ENCODE data around the gene SHROOM3. TPM values are rescaled to one million over a fixed set of nuclear protein-coding genes. Genes with fewer than 3 reads are reported as not detected.
"Not testable (repeated sequence)": the region's sequence is repeated elsewhere in the genome, so short reads cannot be mapped to it uniquely, and the experiment has no call there.

Gene SHROOM3
- total RNA-seq, 6 donors from 2014 or later = 62.3 to 216 (median 116) TPM

GRCh38 chr4:76607266-76607799 lies 172.3 kb downstream of the SHROOM3 start:
- Histone ChIP-seq H3K9me3 (no peaks in the 10 kb centered on the region), H3K27ac (no peak overlapping the region), H3K4me3 (no peak overlapping the region), H3K36me3 (no peaks in the 10 kb centered on the region), H3K27me3 (no peaks in the 10 kb centered on the region), H3K4me1 (peaks cover 0 to 21% (median 7%) of the 10 kb centered on the region in 4 donors)
- 51 to 55% methylated on average over 3 of the region's 3 CpGs for WGBS, 2 donors
- DNase-seq (no peak), ATAC-seq (ENCODE audit: low FRiP score in 2 of 2) (no peak)
- TF ChIP-seq EP300 (IDR thresholded peaks at IDR 0.05) (no peak), POLR2AphosphoS5 (IDR thresholded peaks at IDR 0.05) (no peak), POLR2A (IDR thresholded peaks at IDR 0.05) (no peak)
- TF ChIP-seq, protein P1, sequence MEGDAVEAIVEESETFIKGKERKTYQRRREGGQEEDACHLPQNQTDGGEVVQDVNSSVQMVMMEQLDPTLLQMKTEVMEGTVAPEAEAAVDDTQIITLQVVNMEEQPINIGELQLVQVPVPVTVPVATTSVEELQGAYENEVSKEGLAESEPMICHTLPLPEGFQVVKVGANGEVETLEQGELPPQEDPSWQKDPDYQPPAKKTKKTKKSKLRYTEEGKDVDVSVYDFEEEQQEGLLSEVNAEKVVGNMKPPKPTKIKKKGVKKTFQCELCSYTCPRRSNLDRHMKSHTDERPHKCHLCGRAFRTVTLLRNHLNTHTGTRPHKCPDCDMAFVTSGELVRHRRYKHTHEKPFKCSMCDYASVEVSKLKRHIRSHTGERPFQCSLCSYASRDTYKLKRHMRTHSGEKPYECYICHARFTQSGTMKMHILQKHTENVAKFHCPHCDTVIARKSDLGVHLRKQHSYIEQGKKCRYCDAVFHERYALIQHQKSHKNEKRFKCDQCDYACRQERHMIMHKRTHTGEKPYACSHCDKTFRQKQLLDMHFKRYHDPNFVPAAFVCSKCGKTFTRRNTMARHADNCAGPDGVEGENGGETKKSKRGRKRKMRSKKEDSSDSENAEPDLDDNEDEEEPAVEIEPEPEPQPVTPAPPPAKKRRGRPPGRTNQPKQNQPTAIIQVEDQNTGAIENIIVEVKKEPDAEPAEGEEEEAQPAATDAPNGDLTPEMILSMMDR (IDR thresholded peaks at IDR 0.05) = no peak

- H3K9me3 ChIP-seq = no peaks in the 10 kb centered on the region
- TF ChIP-seq POLR2AphosphoS5 (IDR thresholded peaks at IDR 0.05) = no peak
- TF ChIP-seq POLR2A (IDR thresholded peaks at IDR 0.05) = no peak
- no peak for TF ChIP-seq EP300 (IDR thresholded peaks at IDR 0.05)
- TF ChIP-seq, protein P1 (IDR thresholded peaks at IDR 0.05) = no peak
- ATAC-seq (ENCODE audit: low FRiP score in 2 of 2) = no peak
- DNase-seq = no peak
- WGBS, 2 donors = 94 to 100% methylated on average over 1 of the region's 1 CpG
- no peaks in the 10 kb centered on the region for H3K36me3 ChIP-seq
- H3K4me1 ChIP-seq = peaks cover 0 to 21% (median 7%) of the 10 kb centered on the region in 4 donors
- no peak overlapping the region for H3K4me3 ChIP-seq
- peak overlapping the region in 1 of 4 donors; percentile 30 for H3K27ac ChIP-seq
- no peaks in the 10 kb centered on the region for H3K27me3 ChIP-seq
Observed at GRCh38 chr4:76607846-76608245, 172.8 kb downstream of the SHROOM3 start.

- not testable (repeated sequence) for H3K27ac ChIP-seq; H3K9me3 ChIP-seq; DNase-seq; H3K27me3 ChIP-seq; H3K4me3 ChIP-seq; H3K36me3 ChIP-seq; ATAC-seq (ENCODE audit: low FRiP score in 2 of 2)
- H3K4me1 ChIP-seq = peaks cover 0 to 21% (median 7%) of the 10 kb centered on the region in 4 donors
Observed at GRCh38 chr4:76608549-76608948, 173.5 kb downstream of the SHROOM3 start.

GRCh38 chr4:76610751-76611547 lies 175.9 kb downstream of the SHROOM3 start:
- TF ChIP-seq, protein P1 (IDR thresholded peaks at IDR 0.05) = no peak
- TF ChIP-seq EP300 (IDR thresholded peaks at IDR 0.05) (no peak), POLR2AphosphoS5 (IDR thresholded peaks at IDR 0.05) (no peak), POLR2A (IDR thresholded peaks at IDR 0.05) (no peak)
- Histone ChIP-seq H3K27ac (peak overlapping the region; percentile 56 to 75 (median 60)), H3K27me3 (no peaks in the 10 kb centered on the region), H3K36me3 (no peaks in the 10 kb centered on the region), H3K4me3 (peak overlapping the region in 1 of 4 donors; percentile 22), H3K9me3 (no peaks in the 10 kb centered on the region), H3K4me1 (peaks cover 0 to 21% (median 7%) of the 10 kb centered on the region in 4 donors)
- WGBS, 2 donors = 33 to 42% methylated on average over 8 of the region's 8 CpGs
- ATAC-seq (ENCODE audit: low FRiP score in 2 of 2) (peak; percentile 30 to 73), DNase-seq (no peak)

DNA sequence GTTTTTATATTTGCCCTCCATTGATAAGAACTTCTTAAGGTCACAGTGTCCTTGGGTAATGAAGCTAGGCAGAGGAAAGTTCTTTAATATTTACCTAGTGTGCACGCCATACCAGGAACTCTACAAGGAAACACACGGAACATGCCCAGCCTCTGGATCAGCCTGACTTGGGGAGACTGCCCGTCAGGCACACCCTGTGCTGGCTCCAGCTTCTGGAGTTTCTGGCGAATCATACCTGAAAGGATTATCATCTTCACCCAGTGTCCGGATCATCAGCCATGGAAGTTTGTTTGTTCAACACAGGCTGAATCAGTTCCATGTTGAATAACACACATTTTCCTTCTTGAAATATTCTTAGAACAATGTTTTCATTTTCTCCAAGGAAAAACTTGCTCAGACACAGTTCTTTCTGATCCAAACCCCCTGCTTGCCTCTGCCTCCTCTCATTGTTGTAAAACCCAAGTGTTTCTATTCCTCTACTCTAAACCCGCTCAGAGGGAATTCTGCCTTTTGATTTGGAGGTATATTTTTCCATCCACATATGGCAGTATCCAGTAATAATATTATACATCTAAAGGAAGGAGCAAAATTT lies 176.7 kb downstream of the SHROOM3 start:
- H3K4me3 ChIP-seq = peak overlapping the region in 1 of 4 donors; percentile 22
- H3K27me3 ChIP-seq = no peaks in the 10 kb centered on the region
- peak; percentile 56 to 83 for ATAC-seq (ENCODE audit: low FRiP score in 2 of 2)
- TF ChIP-seq POLR2AphosphoS5 (IDR thresholded peaks at IDR 0.05) (no peak), POLR2A (IDR thresholded peaks at IDR 0.05) (peak in 1 of 4 donors; percentile 39)
- TF ChIP-seq, protein P1 (IDR thresholded peaks at IDR 0.05) = no peak
- 69 to 71% methylated on average over 6 of the region's 6 CpGs for WGBS, 2 donors
- H3K4me1 ChIP-seq = peaks cover 0 to 16% (median 5%) of the 10 kb centered on the region in 4 donors
- H3K9me3 ChIP-seq = no peaks in the 10 kb centered on the region
- H3K27ac ChIP-seq = peak overlapping the region; percentile 56 to 75 (median 60)
- DNase-seq = peak in 1 of 2 donors; percentile 73
- H3K36me3 ChIP-seq = no peaks in the 10 kb centered on the region
